Keratinocyte (primary cell): ENCODE results near the gene LRRN2. TPM values are rescaled to one million over a fixed set of nuclear protein-coding genes. Genes with fewer than 3 reads are reported as not detected.

Experiments
- DNase-seq: peaks from one replicate; pipeline ENCODE4 v3.0.0-alpha.2; 2011; ENCODE audit warnings: low read depth, missing footprints, low spot score
- FAIRE-seq: peaks from 2 replicates; lab custom pipeline; 2011; peaks lifted over from hg19 to GRCh38; lab: Jason Lieb, UNC
- H2AFZ ChIP-seq: 2 replicates; pipeline ENCODE4 v1.6.0; 2012; ENCODE audit warnings: low read length, control low read depth, inconsistent platforms; ENCODE audit not compliant: control insufficient read depth
- H3K27ac ChIP-seq: 2 replicates; pipeline ENCODE4 v1.5.1; 2011; ENCODE audit warnings: low read length; ENCODE audit not compliant: control insufficient read depth, insufficient read depth
- H3K27me3 ChIP-seq: 3 replicates; pipeline ENCODE4 v1.6.0; 2011; ENCODE audit warnings: low read length; ENCODE audit not compliant: control insufficient read depth, insufficient read depth; ENCODE audit errors: extremely low read depth
- H3K36me3 ChIP-seq, 2 experiments: 2 replicates in 1 of 2; 3 replicates in 1 of 2; pipeline ENCODE4 v1.5.1; 2011; ENCODE audit warnings: low read length in 2 of 2, mild to moderate bottlenecking in 1 of 2; ENCODE audit not compliant: control insufficient read depth in 2 of 2, insufficient read depth in 2 of 2; ENCODE audit errors: extremely low read depth in 1 of 2
- H3K4me1 ChIP-seq: 3 replicates; pipeline ENCODE4 v1.5.1; 2011; ENCODE audit warnings: low read length; ENCODE audit not compliant: control insufficient read depth, insufficient read depth; ENCODE audit errors: extremely low read depth
- H3K4me2 ChIP-seq: 3 replicates; pipeline ENCODE4 v1.6.0; 2011; ENCODE audit warnings: low read depth, low read length; ENCODE audit not compliant: control insufficient read depth, insufficient read depth; ENCODE audit errors: extremely low read depth
- H3K4me3 ChIP-seq, 3 experiments: fragments of 200-600 bp in 1 of 3; sonication (generic) in 1 of 3; 2 replicates in 2 of 3; 3 replicates in 1 of 3; pipeline ENCODE4 v1.5.1; 2011 to 2016; ENCODE audit warnings: low read length in 3 of 3, mild to moderate bottlenecking in 3 of 3, control low read depth in 2 of 3, inconsistent platforms in 1 of 3, low read depth in 1 of 3, mixed read lengths in 1 of 3, mixed run types in 1 of 3, moderate library complexity in 1 of 3; ENCODE audit not compliant: control insufficient read depth in 2 of 3, insufficient read depth in 2 of 3; ENCODE audit errors: extremely low read depth in 1 of 3
- H3K79me2 ChIP-seq: 2 replicates; pipeline ENCODE4 v1.6.0; 2012; ENCODE audit warnings: low read length; ENCODE audit not compliant: control insufficient read depth, insufficient read depth
- H3K9ac ChIP-seq: 3 replicates; pipeline ENCODE4 v1.6.0; 2011; ENCODE audit warnings: low read length; ENCODE audit not compliant: control insufficient read depth, insufficient read depth; ENCODE audit errors: extremely low read depth
- H3K9me1 ChIP-seq: 3 replicates; pipeline ENCODE4 v1.6.0; 2011; ENCODE audit warnings: low read length; ENCODE audit not compliant: control insufficient read depth, insufficient read depth; ENCODE audit errors: extremely low read depth
- H3K9me3 ChIP-seq: 2 replicates; pipeline ENCODE4 v1.5.1; 2012; ENCODE audit warnings: low read depth, low read length; ENCODE audit not compliant: control insufficient read depth
- H4K20me1 ChIP-seq: 3 replicates; pipeline ENCODE4 v1.6.0; 2011; ENCODE audit warnings: low read length; ENCODE audit not compliant: control insufficient read depth, insufficient read depth; ENCODE audit errors: extremely low read depth
- CTCF ChIP-seq, 3 experiments: IDR thresholded peaks in 1 of 3; conservative IDR thresholded peaks in 1 of 3; optimal IDR thresholded peaks in 1 of 3; 2 replicates in 2 of 3; 3 replicates in 1 of 3; pipeline versions ENCODE3 to v1.5.1; 2011; ENCODE audit warnings: low read length in 3 of 3, mild to moderate bottlenecking in 3 of 3, moderate library complexity in 2 of 3, control low read depth in 1 of 3, inconsistent platforms in 1 of 3; ENCODE audit not compliant: insufficient read depth in 2 of 3; ENCODE audit errors: extremely low read depth in 1 of 3
- EZH2 ChIP-seq: IDR thresholded peaks from one replicate; pipeline ENCODE4 v1.6.1; 2012; ENCODE audit warnings: inconsistent platforms, mild to moderate bottlenecking, low read length, moderate library complexity
- dilution Hi-C: fragments of 300-500 bp; cut with MboI; formaldehyde crosslinking; loops from one replicate; pipeline ENCODE4 v1.7.0; 2020; ENCODE audit warnings: low sequenced_read_pairs; ENCODE audit not compliant: extremely low pct_ligation_motif_present
- polyA plus RNA-seq, 5 experiments: library from polyadenylated mRNA; depleted of rRNA in 3 of 5; stranded (reverse) in 3 of 5; stranded (forward) in 1 of 5; unstranded in 1 of 5; fragments of >200 nt; gene quantifications; 1 replicate in 1 of 5; 2 replicates in 3 of 5; 3 replicates in 1 of 5; pipeline versions ENCODE4 v1.2.1 to v1.2.3, GENCODE V29; 2011 to 2012; ENCODE audit warnings: missing spikeins in 2 of 5, low read depth in 1 of 5, low replicate concordance in 1 of 5

LRRN2 gene
- polyA plus RNA-seq, 1 donor (not counting 4 experiments of a cell fraction or from before 2014, with no cell fraction given), result not detected

GRCh38 chr1:204701229-204701628 lies 15.7 kb upstream of the LRRN2 start:
- TF ChIP-seq CTCF (optimal IDR thresholded peaks at IDR 0.05 in 1 of 3, IDR thresholded peaks at IDR 0.05 in 1 of 3, conservative IDR thresholded peaks at IDR 0.05 in 1 of 3; ENCODE audit: extremely low read depth in 1 of 3, insufficient read depth in 2 of 3, low read length in 3 of 3), result no peak
- TF ChIP-seq EZH2, result no peak
- FAIRE-seq, result no peak

GRCh38 chr1:204697893-204698292 lies 12.4 kb upstream of the LRRN2 start:
- Histone ChIP-seq H3K4me2 (peak overlapping the region; percentile 3), H4K20me1 (no peaks in the 10 kb centered on the region), H3K27ac (no peak overlapping the region), H3K9me3 (no peaks in the 10 kb centered on the region), H3K27me3 (peaks cover 4% of the 10 kb centered on the region), H3K36me3 (no peaks in the 10 kb centered on the region), H3K9me1 (no peaks in the 10 kb centered on the region), H3K4me3 (no peak overlapping the region), H3K4me1 (peaks cover 11% of the 10 kb centered on the region), H3K79me2 (no peaks in the 10 kb centered on the region), H2AFZ (no peak overlapping the region), H3K9ac (no peak overlapping the region)
- DNase-seq (no peak), FAIRE-seq (peak; percentile 49)
- TF ChIP-seq CTCF (optimal IDR thresholded peaks at IDR 0.05 in 1 of 3, IDR thresholded peaks at IDR 0.05 in 1 of 3, conservative IDR thresholded peaks at IDR 0.05 in 1 of 3; ENCODE audit: extremely low read depth in 1 of 3, insufficient read depth in 2 of 3, low read length in 3 of 3) (no peak), EZH2 (no peak)
- dilution Hi-C loops, result no loop called here

More at GRCh38 chr1:204701229-204701628, 15.7 kb upstream of the LRRN2 start:
- no peak overlapping the region for H3K4me3 ChIP-seq
- DNase-seq, result no peak
- H3K4me1 ChIP-seq, result peaks cover 20% of the 10 kb centered on the region
- dilution Hi-C loops, result no loop called here
- no peaks in the 10 kb centered on the region for H3K36me3 ChIP-seq
- H3K27me3 ChIP-seq, result peaks cover 4% of the 10 kb centered on the region
- no peaks in the 10 kb centered on the region for H4K20me1 ChIP-seq
- no peak overlapping the region for H2AFZ ChIP-seq
- H3K9me3 ChIP-seq, result no peaks in the 10 kb centered on the region
- no peak overlapping the region for H3K4me2 ChIP-seq
- no peaks in the 10 kb centered on the region for H3K79me2 ChIP-seq
- H3K9ac ChIP-seq, result no peak overlapping the region
- H3K9me1 ChIP-seq, result no peaks in the 10 kb centered on the region
- H3K27ac ChIP-seq, result no peak overlapping the region
